OCI-LY1 (cell line): ENCODE data around the gene COMMD10.

Experiments used
- EZH2 ChIP-seq: fragments of 200-600 bp; sonication (generic), shearing (Covaris generic); IDR thresholded peaks from 2 replicates; pipeline ENCODE4 v1.8.0; 2017; ENCODE audit warnings: borderline replicate concordance, mixed run types, mild to moderate bottlenecking, antibody characterized with exemption, low read length, moderate library complexity, mixed read lengths
- TF ChIP-seq, protein P1 (sequence below): fragments of 200-600 bp; sonication (generic), shearing (Covaris generic); IDR thresholded peaks from 2 replicates; pipeline ENCODE4 v1.5.1; 2017; ENCODE audit warnings: mild to moderate bottlenecking, antibody characterized with exemption, low read length, moderate library complexity, mixed read lengths

DNA sequence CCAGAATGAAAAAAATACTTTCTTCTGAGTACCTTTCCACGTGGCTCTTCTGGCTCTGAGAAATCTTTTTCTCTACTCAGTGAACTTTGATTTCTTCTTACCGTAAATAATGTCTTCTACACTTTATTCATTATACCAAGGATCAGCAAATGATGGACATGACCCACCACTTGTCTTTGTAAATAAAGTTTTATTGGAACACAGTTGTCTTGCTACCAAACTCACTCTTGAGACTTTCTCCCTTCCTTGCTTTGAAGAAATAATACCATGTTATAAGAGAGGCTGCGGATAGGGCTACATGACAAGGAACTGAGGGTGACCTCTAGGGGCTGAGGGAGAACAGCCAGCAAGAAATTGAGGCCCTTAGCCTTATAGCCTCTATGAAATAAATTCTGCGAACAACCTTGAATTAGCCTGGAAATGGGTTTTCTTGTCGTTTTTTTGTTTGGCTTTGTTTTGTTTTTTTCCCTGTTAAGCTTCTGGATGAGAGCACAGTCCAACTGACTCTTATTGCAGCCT, 212.5 kb downstream of the COMMD10 start:
- TF ChIP-seq, protein P1, sequence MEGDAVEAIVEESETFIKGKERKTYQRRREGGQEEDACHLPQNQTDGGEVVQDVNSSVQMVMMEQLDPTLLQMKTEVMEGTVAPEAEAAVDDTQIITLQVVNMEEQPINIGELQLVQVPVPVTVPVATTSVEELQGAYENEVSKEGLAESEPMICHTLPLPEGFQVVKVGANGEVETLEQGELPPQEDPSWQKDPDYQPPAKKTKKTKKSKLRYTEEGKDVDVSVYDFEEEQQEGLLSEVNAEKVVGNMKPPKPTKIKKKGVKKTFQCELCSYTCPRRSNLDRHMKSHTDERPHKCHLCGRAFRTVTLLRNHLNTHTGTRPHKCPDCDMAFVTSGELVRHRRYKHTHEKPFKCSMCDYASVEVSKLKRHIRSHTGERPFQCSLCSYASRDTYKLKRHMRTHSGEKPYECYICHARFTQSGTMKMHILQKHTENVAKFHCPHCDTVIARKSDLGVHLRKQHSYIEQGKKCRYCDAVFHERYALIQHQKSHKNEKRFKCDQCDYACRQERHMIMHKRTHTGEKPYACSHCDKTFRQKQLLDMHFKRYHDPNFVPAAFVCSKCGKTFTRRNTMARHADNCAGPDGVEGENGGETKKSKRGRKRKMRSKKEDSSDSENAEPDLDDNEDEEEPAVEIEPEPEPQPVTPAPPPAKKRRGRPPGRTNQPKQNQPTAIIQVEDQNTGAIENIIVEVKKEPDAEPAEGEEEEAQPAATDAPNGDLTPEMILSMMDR, result no peak
- no peak for TF ChIP-seq EZH2
